Duodenal mucosa (tissue), 2 donors: ENCODE measurements around the gene DLL3.

Source experiments
- H3K27ac ChIP-seq: one replicate; pipeline ENCODE4 v1.7.0; 2013; ENCODE audit warnings: low read depth, low read length
- H3K27me3 ChIP-seq, 2 donors: one replicate each; pipeline ENCODE4 v1.7.0; 2013; ENCODE audit warnings: low read length in 2 of 2, control low read depth in 1 of 2; ENCODE audit not compliant: insufficient read depth in 2 of 2, control insufficient read depth in 1 of 2
- H3K36me3 ChIP-seq, 2 donors: one replicate each; pipeline ENCODE4 v1.7.0; 2013; ENCODE audit warnings: low read length in 2 of 2, control low read depth in 1 of 2; ENCODE audit not compliant: insufficient read depth in 2 of 2, control insufficient read depth in 1 of 2
- H3K4me1 ChIP-seq, 2 donors: one replicate each; pipeline ENCODE4 v1.7.0; 2013; ENCODE audit warnings: low read length in 2 of 2, control low read depth in 1 of 2; ENCODE audit not compliant: insufficient read depth in 2 of 2, control insufficient read depth in 1 of 2
- H3K4me3 ChIP-seq, 2 donors: one replicate each; pipeline ENCODE4 v1.7.0; 2013; ENCODE audit warnings: low read length in 2 of 2, low read depth in 1 of 2
- H3K9ac ChIP-seq, 2 donors: one replicate each; pipeline ENCODE4 v1.7.0; 2013; ENCODE audit warnings: low read length in 2 of 2, low read depth in 1 of 2
- H3K9me3 ChIP-seq, 2 donors: one replicate each; pipeline ENCODE4 v1.7.0; 2013; ENCODE audit warnings: low read length in 2 of 2, control low read depth in 1 of 2; ENCODE audit not compliant: control insufficient read depth in 1 of 2

Gene DLL3

DNA sequence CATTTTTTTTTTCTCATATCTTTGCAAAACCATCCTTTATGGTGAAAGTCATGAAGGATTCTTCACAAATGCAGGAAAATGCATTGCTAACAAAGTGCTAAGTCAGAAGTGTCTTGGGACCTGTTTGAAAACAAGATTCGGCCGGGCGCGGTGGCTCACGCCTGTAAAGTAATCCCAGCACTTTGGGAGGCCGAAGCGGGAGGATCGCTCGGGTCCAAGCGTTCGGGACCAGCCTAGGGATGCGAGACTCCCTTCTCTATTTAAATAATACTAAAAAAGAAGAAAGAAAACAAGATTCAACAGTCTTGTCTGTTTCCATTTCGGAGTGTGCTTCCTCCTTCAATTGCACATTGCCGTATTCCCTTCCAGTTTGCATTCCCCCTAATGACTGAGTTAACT lies 33.1 kb downstream of the DLL3 start:
- no peak overlapping the region for H3K27ac ChIP-seq
- H3K4me1 ChIP-seq, result peaks cover 0 to 9% of the 10 kb centered on the region in 2 donors
- peak overlapping the region; percentile 61 to 69 for H3K9ac ChIP-seq
- no peaks in the 10 kb centered on the region for H3K36me3 ChIP-seq
- peak overlapping the region; percentile 78 to 80 for H3K4me3 ChIP-seq
- H3K27me3 ChIP-seq, result no peaks in the 10 kb centered on the region
- H3K9me3 ChIP-seq, result no peaks in the 10 kb centered on the region

GRCh38 chr19:39532233-39533002 lies 33.7 kb downstream of the DLL3 start, which contains the start of gene EID2B:
EID2B (minus strand) TSS chr19:39532852; CDS start chr19:39532802, 50 bp downstream.
- Histone ChIP-seq H3K9ac (peak within 1 kb of the TSS; percentile 61 to 69), H3K27me3 (no peaks in the 10 kb centered on the region), H3K4me3 (peak within 1 kb of the TSS; percentile 78 to 80), H3K27ac (peak within 1 kb of the TSS; percentile 58), H3K4me1 (peaks cover 0 to 9% of the 10 kb centered on the region in 2 donors), H3K9me3 (no peaks in the 10 kb centered on the region), H3K36me3 (no peaks in the 10 kb centered on the region)

GRCh38 chr19:39533003-39533512 lies 34.3 kb downstream of the DLL3 start:
- no peak overlapping the region for H3K27ac ChIP-seq
- H3K36me3 ChIP-seq, result no peaks in the 10 kb centered on the region
- no peaks in the 10 kb centered on the region for H3K27me3 ChIP-seq
- H3K4me3 ChIP-seq, result peak overlapping the region; percentile 78 to 80
- H3K9me3 ChIP-seq, result no peaks in the 10 kb centered on the region
- peaks cover 0 to 9% of the 10 kb centered on the region in 2 donors for H3K4me1 ChIP-seq
- peak overlapping the region in 1 of 2 donors; percentile 61 for H3K9ac ChIP-seq

DNA sequence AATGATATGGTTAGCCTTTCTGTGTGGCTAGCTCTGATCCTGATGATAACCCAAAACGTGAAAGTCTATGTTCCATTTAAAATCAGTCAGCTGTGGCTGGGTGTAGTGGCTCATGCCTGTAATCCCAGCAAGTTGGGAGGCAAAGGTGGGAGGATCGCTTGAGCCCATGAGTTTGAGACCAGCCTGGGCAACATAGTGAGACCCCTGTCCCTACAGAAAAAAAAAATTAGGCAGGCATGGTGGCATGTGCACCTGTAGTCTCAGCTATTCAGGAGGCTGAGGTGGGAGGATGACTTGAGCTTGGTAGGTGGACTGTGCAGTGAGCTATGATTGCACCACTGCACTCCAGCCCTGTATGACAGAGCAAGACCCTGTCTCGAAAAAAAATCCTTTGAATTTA lies 35.0 kb downstream of the DLL3 start:
- H3K4me3 ChIP-seq, result no peak overlapping the region
- H3K27ac ChIP-seq, result no peak overlapping the region
- no peaks in the 10 kb centered on the region for H3K27me3 ChIP-seq
- no peaks in the 10 kb centered on the region for H3K36me3 ChIP-seq
- H3K9me3 ChIP-seq, result no peaks in the 10 kb centered on the region
- no peak overlapping the region for H3K9ac ChIP-seq
- H3K4me1 ChIP-seq, result peaks cover 1 to 14% of the 10 kb centered on the region in 2 donors

DNA sequence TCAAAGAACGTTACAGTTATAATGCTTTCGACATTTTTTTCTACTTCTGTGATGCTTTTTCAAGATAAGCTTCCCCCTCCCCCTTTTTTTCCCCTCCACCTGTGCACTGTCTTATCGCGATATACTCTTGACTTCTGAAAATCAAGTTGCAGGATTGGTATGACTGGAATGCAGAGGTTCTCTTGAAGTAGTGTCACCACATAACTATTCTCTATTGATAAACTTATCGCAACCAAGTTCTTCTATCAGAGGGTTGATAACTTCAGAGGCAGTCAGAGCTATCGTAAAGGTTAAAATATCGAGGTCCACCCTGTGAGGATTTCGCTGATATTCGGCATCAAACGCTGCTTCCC lies 40.4 kb downstream of the DLL3 start:
- Histone ChIP-seq H3K4me1 (peaks cover 6 to 17% of the 10 kb centered on the region in 2 donors), H3K9ac (peak overlapping the region; percentile 85 to 87), H3K4me3 (peak overlapping the region; percentile 88 to 91), H3K9me3 (no peaks in the 10 kb centered on the region), H3K27ac (peak overlapping the region; percentile 86), H3K27me3 (peaks cover 0 to 3% of the 10 kb centered on the region in 2 donors), H3K36me3 (no peaks in the 10 kb centered on the region)

GRCh38 chr19:39539518-39540332 lies 41.0 kb downstream of the DLL3 start, which contains the start of gene EID2:
EID2 (minus strand) TSS chr19:39540161; CDS start chr19:39540079, 82 bp downstream.
- H3K9me3 ChIP-seq, result no peaks in the 10 kb centered on the region
- H3K36me3 ChIP-seq, result no peaks in the 10 kb centered on the region
- peak within 1 kb of the TSS; percentile 85 to 90 for H3K9ac ChIP-seq
- H3K4me3 ChIP-seq, result peak within 1 kb of the TSS; percentile 88 to 91
- H3K27me3 ChIP-seq, result peaks cover 0 to 4% of the 10 kb centered on the region in 2 donors
- peak within 1 kb of the TSS; percentile 86 for H3K27ac ChIP-seq
- H3K4me1 ChIP-seq, result peaks cover 6 to 17% of the 10 kb centered on the region in 2 donors

DNA sequence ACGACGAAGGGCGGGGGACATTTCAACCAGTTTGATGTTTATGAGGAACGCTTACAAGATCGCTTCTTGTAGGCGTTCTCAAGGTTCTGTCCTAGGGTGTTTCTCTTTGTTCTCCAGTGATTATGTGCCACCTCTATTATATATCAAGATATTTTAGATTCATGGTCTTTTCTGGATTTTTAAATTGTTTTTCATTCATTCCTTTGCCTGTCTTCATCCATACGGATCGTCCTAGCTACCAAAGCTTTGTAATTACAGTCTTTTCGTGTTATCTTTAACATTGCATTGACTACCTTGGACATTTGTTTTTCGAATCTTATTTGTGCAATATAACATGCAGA lies 41.6 kb downstream of the DLL3 start:
- Histone ChIP-seq H3K4me1 (peaks cover 6 to 17% of the 10 kb centered on the region in 2 donors), H3K27ac (no peak overlapping the region), H3K36me3 (no peaks in the 10 kb centered on the region), H3K27me3 (peaks cover 0 to 4% of the 10 kb centered on the region in 2 donors), H3K9ac (peak overlapping the region in 1 of 2 donors; percentile 90), H3K4me3 (peak overlapping the region in 1 of 2 donors; percentile 91), H3K9me3 (no peaks in the 10 kb centered on the region)

DNA sequence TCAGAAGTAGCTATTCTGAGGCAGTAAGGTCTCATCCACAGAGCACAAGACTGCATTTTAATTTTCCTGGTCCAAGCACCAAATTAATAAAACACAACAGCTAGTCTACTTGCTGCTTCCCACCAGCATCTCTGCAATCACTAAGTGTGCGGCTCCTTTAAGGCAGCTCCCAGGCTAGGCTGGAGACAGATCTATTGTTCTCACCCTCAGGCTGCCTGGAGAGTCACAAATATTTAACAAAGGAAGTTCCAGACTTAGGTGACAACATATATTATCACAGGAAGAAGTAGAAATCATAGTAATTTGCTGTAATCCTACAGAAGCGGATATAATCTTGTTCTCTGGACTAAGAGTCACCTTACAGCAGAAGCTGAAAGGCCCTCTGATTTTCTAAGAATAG lies 43.5 kb downstream of the DLL3 start:
- no peak overlapping the region for H3K4me3 ChIP-seq
- peaks cover 6 to 17% of the 10 kb centered on the region in 2 donors for H3K4me1 ChIP-seq
- H3K9me3 ChIP-seq, result no peaks in the 10 kb centered on the region
- no peaks in the 10 kb centered on the region for H3K36me3 ChIP-seq
- no peak overlapping the region for H3K27ac ChIP-seq
- no peak overlapping the region for H3K9ac ChIP-seq
- peaks cover 4 to 5% of the 10 kb centered on the region in 2 donors for H3K27me3 ChIP-seq

GRCh38 chr19:39543477-39543857 lies 44.7 kb downstream of the DLL3 start:
- H3K27me3 ChIP-seq, result peaks cover 4 to 7% of the 10 kb centered on the region in 2 donors
- no peak overlapping the region for H3K27ac ChIP-seq
- no peak overlapping the region for H3K4me3 ChIP-seq
- H3K36me3 ChIP-seq, result no peaks in the 10 kb centered on the region
- H3K9me3 ChIP-seq, result no peaks in the 10 kb centered on the region
- H3K9ac ChIP-seq, result no peak overlapping the region
- peaks cover 6 to 14% of the 10 kb centered on the region in 2 donors for H3K4me1 ChIP-seq
